SK-N-MC (cell line): ENCODE measurements around the gene STK39.

Source experiments
- DNase-seq: peaks from one replicate; pipeline ENCODE4 v3.0.0-alpha.2; 2011; ENCODE audit warnings: low read depth, low spot score
- H3K27ac ChIP-seq: fragments of 200-600 bp; sonication (generic); 2 replicates; pipeline ENCODE4 v1.5.1; 2016; ENCODE audit warnings: mixed run types
- H3K36me3 ChIP-seq: fragments of 200-600 bp; sonication (generic); 2 replicates; pipeline ENCODE4 v1.6.1; 2017; ENCODE audit warnings: antibody characterized with exemption, low read length, mixed read lengths; ENCODE audit not compliant: insufficient read depth
- H3K4me3 ChIP-seq: fragments of 200-600 bp; sonication (generic); 2 replicates; pipeline ENCODE4 v1.5.1; 2016
- H3K9ac ChIP-seq: fragments of 200-600 bp; sonication (generic); 2 replicates; pipeline ENCODE4 v1.8.0; 2017; ENCODE audit warnings: mixed run types, mixed read lengths; ENCODE audit not compliant: insufficient read length
- H3K9me3 ChIP-seq: fragments of 200-600 bp; sonication (generic); 2 replicates; pipeline ENCODE4 v1.6.1; 2017; ENCODE audit warnings: low read depth, mild to moderate bottlenecking, antibody characterized with exemption, low read length, moderate library complexity, mixed read lengths
- EZH2 ChIP-seq: fragments of 200-600 bp; sonication (generic); IDR thresholded peaks from one replicate; pipeline ENCODE4 v1.6.1; 2017; ENCODE audit warnings: antibody characterized with exemption
- FOXP2 ChIP-seq: optimal IDR thresholded peaks from 2 replicates; pipeline ENCODE3; 2011; ENCODE audit warnings: mild to moderate bottlenecking, moderate library complexity; ENCODE audit not compliant: insufficient read depth; ENCODE audit errors: extremely low read length, control extremely low read depth
- POLR2AphosphoS5 ChIP-seq: IDR thresholded peaks from 2 replicates; pipeline ENCODE4 v1.6.1; 2012; ENCODE audit warnings: mild to moderate bottlenecking, low read depth, low read length, borderline replicate concordance

The STK39 gene

DNA sequence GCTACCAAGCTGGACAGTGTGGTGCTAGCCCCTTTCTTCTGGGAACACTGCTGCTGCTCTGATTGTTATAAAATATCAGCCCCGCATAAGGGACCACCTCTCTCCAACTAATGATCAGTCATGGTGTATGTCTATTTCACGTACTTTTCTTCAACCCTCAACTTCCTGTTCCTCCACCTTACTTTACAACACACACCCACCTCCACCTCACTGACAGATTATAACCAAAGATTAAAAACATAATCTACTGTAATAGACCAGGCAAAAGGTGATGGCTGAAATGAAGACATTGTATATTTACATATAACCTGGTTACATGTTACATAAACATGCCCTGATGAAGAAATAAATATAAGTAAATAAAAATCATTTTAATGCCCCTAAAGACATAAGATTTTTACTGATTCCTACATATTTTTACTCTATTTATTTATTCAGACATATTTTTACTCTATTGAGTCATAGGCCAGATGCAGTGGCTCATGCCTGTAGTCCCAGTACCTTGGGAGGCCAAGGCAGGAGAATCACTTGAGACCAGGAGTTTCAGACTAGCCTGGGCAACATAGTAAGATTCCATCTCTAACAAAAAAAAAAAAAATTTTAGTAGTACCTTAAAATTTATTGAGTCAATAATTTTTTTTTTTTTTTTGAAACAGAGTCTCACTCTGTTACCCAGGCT is 12.8 kb downstream of the STK39 start:
- Histone ChIP-seq H3K9me3 (no peaks in the 10 kb centered on the region), H3K27ac (no peak overlapping the region), H3K36me3 (no peaks in the 10 kb centered on the region), H3K4me3 (no peak overlapping the region), H3K9ac (no peak overlapping the region)
- no peak for DNase-seq
- TF ChIP-seq EZH2: no peak
- TF ChIP-seq POLR2AphosphoS5: no peak
- TF ChIP-seq FOXP2: no peak

DNA sequence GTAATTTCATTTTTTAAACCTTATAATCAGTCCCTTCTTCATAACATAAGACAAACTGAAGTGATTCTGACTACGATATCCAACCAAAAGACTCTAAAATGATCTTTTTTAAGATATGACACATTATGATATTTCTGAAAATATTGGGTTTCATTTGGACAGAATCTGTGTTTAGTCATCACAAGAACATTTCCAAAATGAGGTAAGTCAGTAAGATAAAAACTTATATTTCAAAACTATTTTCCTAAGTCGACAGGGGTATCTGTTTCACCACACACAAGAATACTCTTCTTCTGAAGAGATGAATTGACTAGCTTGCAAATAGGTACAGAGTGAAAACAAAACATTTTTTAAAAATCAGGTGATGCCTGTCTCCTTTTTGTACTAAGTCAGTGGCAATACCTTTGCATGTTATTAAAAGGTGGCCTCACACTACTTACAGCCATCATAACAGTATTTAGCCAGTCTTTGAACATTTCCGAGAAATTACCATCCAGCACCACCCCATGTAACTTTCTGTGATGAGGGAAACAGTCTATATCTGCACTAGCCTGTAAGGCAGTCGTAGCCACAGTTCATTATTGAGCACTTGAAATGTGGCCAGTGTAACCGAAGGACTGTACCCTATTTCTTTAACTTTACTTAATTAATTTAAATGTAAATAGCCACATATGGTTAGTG is 13.5 kb downstream of the STK39 start:
- no peak for DNase-seq
- TF ChIP-seq POLR2AphosphoS5 (no peak), FOXP2 (no peak), EZH2 (no peak)
- H3K36me3 ChIP-seq: no peaks in the 10 kb centered on the region
- no peaks in the 10 kb centered on the region for H3K9me3 ChIP-seq
- H3K4me3 ChIP-seq: no peak overlapping the region
- no peak overlapping the region for H3K27ac ChIP-seq
- no peak overlapping the region for H3K9ac ChIP-seq

DNA sequence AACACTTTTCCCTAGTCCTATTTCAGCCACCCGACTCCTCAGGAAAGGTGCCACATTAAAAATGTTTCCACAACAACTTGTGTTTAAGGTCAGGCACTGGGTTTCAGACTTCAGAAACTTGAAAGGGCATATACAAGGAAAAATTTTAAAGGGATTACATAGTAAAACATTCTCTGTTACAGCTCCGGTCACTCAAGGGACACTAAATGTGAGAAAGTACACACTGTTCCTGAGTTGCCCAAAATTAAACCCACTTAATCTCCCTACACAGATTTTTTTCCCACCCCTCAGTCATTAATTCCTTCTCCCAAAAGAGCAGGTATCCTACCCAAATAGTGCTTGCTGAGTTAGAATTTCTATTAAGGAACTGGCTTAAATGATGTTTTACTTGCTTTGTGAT is 14.2 kb downstream of the STK39 start:
- DNase-seq: no peak
- TF ChIP-seq EZH2: no peak
- Histone ChIP-seq H3K27ac (no peak overlapping the region), H3K4me3 (no peak overlapping the region), H3K9me3 (no peaks in the 10 kb centered on the region), H3K36me3 (no peaks in the 10 kb centered on the region), H3K9ac (no peak overlapping the region)

DNA sequence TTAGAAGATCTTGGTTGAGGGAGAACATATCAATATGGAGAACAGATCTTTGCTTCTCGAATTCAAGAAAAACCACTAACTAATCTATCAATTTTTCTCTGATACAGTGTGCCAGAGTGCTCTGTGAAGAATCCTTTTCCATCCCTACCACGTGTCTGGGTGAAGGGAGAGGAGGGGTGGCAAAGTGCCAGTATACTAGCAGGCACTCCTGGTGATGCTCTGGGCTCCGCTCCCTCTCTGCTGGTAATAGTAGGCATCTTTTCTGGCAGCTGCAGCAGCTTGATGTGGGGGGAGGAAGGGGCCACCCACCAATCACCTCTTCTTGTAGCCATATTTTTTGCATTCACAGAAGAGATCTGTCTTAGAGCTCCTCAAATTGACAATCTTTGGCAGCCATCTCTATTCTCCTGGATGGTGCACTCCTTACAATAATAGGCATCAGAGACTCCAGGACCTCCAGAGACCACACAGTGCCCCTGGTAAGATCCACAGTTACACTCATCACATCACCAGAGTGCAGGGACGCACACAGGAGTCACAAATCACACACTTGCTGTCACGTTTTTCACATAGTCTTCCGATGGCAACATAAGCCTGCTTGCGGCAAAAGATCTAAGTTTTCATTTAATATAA is 15.7 kb downstream of the STK39 start:
- no peak overlapping the region for H3K9ac ChIP-seq
- no peaks in the 10 kb centered on the region for H3K36me3 ChIP-seq
- no peak overlapping the region for H3K4me3 ChIP-seq
- H3K9me3 ChIP-seq: no peaks in the 10 kb centered on the region
- DNase-seq: no peak
- no peak for TF ChIP-seq FOXP2
- TF ChIP-seq EZH2: no peak
- no peak for TF ChIP-seq POLR2AphosphoS5
- H3K27ac ChIP-seq: no peak overlapping the region

DNA sequence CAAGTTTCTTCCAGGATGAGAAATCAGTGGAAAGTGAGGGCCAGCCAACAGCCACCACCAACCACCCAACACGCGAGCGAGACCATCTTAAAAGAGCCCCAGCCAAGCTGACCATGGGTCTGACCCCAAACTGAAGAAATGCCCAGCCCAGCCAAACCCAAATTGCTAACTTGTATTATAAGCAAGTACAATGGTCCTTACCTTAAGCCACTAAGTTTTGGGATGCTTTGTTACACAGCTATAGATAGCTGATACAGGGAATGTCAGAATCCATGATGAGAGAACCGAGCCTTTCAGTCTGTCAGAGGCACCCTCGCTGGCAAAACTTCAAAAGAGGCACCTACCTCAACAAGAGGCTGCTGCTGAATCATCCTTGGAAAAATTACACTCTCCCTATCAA is 17.0 kb downstream of the STK39 start:
- no peak overlapping the region for H3K4me3 ChIP-seq
- no peak for DNase-seq
- no peaks in the 10 kb centered on the region for H3K36me3 ChIP-seq
- no peak overlapping the region for H3K27ac ChIP-seq
- TF ChIP-seq EZH2: no peak
- no peak for TF ChIP-seq POLR2AphosphoS5
- TF ChIP-seq FOXP2: no peak
- H3K9ac ChIP-seq: no peak overlapping the region
- no peaks in the 10 kb centered on the region for H3K9me3 ChIP-seq

DNA sequence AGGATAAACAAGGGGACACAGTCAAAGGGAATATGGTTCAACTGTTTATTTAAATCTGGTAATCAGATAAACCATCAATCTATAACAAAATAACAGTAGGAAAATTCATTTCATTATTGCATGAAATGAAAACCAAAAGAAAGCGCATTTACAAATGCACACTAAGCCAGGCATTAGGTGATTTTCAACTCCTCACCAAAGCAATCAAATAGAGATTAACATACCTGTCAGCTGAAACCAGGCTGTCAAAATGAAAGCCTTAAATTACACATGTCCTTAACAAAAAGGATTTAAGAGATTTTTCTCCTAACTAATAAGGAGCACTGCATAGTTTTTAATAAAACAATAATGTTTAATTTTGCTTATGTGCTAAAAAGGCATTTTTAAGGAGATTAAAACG is 23.0 kb downstream of the STK39 start:
- Histone ChIP-seq H3K36me3 (no peaks in the 10 kb centered on the region), H3K27ac (no peak overlapping the region), H3K9ac (no peak overlapping the region), H3K4me3 (no peak overlapping the region), H3K9me3 (no peaks in the 10 kb centered on the region)
- TF ChIP-seq POLR2AphosphoS5 (no peak), FOXP2 (no peak), EZH2 (no peak)
- no peak for DNase-seq

DNA sequence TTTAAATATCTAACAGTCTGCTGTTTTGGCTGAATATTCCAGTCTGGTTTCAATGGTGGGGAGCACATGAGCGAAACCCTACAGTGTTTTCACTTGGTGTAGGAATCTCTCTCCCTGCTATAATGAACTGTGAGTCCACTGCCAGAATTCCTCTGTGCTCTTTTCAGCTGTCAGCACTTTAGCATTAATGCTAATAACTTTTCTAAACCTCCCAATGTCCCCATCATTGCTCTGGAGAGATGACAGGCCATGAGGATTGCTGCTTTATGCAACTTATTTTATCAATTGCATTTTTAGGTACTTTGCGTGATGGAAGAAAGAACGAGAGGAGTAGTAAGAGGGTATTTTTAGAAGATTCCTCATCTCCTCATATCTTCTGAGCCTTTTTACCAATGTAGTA is 25.3 kb downstream of the STK39 start:
- Histone ChIP-seq H3K9me3 (no peaks in the 10 kb centered on the region), H3K36me3 (no peaks in the 10 kb centered on the region), H3K4me3 (no peak overlapping the region), H3K9ac (no peak overlapping the region), H3K27ac (no peak overlapping the region)
- no peak for DNase-seq
- TF ChIP-seq FOXP2 (no peak), POLR2AphosphoS5 (no peak), EZH2 (no peak)

DNA sequence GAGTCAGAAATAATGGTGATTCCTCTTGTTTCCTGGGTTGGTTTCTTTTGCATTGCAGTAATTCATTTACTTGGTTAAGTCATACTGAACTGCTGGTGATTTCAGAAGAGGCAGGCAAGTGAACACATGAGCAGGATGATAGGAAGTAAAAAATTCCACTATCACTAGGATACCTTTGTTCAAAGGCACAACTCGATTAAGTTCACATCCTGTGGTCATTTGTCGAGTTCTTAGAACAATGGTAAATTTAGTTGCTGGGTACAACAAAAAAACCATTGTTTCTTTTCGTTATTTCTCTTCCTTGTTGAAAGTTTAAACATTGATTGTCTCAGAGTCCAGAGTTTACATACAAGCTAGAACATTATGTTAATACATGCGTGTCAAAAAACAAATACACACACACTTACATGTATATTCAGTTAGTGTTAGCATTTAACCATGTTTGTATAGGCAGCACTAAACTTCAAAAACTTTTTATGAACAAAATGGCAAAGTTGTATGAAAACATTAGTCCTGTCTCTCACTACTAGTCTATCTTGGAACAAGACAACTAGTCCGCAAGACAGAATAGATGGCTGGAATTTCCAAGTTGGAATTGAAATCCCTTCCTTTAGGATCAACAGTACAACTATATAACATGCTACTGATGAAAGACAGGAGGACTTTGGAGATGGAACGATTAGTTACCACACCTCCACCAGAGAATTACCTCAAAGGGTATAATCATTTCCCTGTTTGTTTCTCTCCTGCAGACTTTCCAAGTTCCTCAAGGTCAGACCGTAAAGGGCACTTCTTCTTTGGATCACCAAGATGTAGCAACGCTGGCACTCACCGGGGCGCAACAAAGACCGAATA is 26.2 kb downstream of the STK39 start:
- H3K36me3 ChIP-seq: no peaks in the 10 kb centered on the region
- no peak overlapping the region for H3K4me3 ChIP-seq
- H3K9ac ChIP-seq: no peak overlapping the region
- DNase-seq: no peak
- no peaks in the 10 kb centered on the region for H3K9me3 ChIP-seq
- TF ChIP-seq EZH2 (no peak), POLR2AphosphoS5 (no peak), FOXP2 (no peak)
- no peak overlapping the region for H3K27ac ChIP-seq
